ENCODE measurements around the gene HS2ST1. TPM values are rescaled to one million over a fixed set of nuclear protein-coding genes. Genes with fewer than 3 reads are reported as not detected.
"Not testable (repeated sequence)": the region's sequence is repeated elsewhere in the genome, so short reads cannot be mapped to it uniquely, and the experiment has no call there.

Gene HS2ST1
- total and polyA plus RNA-seq, 4 donors: 4.1 to 20.3 (median 8.8) TPM

GRCh38 chr1:86888327-86888726 lies 26.1 kb upstream of the HS2ST1 start:
- intact Hi-C loops (cut with DNase I): no loop called here
- H3K27me3 ChIP-seq (ENCODE audit: control insufficient read depth in 1 of 2, insufficient read depth in 2 of 2, low read length in 1 of 2): no peaks in the 10 kb centered on the region
- no peak overlapping the region for H3K4me3 ChIP-seq (ENCODE audit: low read length in 2 of 2)
- no peaks in the 10 kb centered on the region for H3K4me1 ChIP-seq (ENCODE audit: control insufficient read depth in 1 of 2, insufficient read depth in 2 of 2, low read length in 2 of 2)
- H3K27ac ChIP-seq (ENCODE audit: low read depth in 1 of 2, low read length in 2 of 2): no peak overlapping the region
- 98 to 99% methylated on average over 5 of the region's 5 CpGs for WGBS, 2 donors
- DNase-seq (no peak), ATAC-seq (ENCODE audit: low FRiP score) (no peak)
- H3K36me3 ChIP-seq (ENCODE audit: control insufficient read depth in 1 of 2, insufficient read depth in 2 of 2, low read length in 1 of 2): no peaks in the 10 kb centered on the region
- no peaks in the 10 kb centered on the region for H3K9me3 ChIP-seq (ENCODE audit: control insufficient read depth, low read length)

DNA sequence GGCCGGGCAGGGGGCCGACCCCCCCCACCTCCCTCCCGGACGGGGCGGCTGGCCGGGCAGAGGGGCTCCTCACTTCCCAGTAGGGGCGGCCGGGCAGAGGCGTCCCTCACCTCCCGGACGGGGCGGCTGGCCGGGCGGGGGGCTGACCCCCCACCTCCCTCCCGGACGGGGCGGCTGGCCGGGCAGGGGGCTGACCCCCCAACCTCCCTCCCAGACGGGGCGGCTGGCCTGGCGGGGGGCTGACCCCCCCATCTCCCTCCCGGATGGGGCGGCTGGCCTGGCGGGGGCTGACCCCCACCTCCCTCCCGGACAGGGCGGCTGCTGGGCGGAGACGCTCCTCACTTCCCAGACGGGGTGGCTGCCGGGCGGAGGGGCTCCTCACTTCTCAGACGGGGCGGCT lies 15.0 kb upstream of the HS2ST1 start:
- H3K9me3 ChIP-seq (ENCODE audit: control insufficient read depth, low read length); H3K36me3 ChIP-seq (ENCODE audit: control insufficient read depth in 1 of 2, insufficient read depth in 2 of 2, low read length in 1 of 2); DNase-seq; H3K27me3 ChIP-seq (ENCODE audit: control insufficient read depth in 1 of 2, insufficient read depth in 2 of 2, low read length in 1 of 2); ATAC-seq (ENCODE audit: low FRiP score); H3K27ac ChIP-seq (ENCODE audit: low read depth in 1 of 2, low read length in 2 of 2); H3K4me1 ChIP-seq (ENCODE audit: control insufficient read depth in 1 of 2, insufficient read depth in 2 of 2, low read length in 2 of 2); H3K4me3 ChIP-seq (ENCODE audit: low read length in 2 of 2); intact Hi-C loops (cut with DNase I): not testable (repeated sequence)
- WGBS, 2 donors: 98% methylated on average over 31 of the region's 33 CpGs; no CpG with 5 or more reads in 1 of the 2 donors

DNA sequence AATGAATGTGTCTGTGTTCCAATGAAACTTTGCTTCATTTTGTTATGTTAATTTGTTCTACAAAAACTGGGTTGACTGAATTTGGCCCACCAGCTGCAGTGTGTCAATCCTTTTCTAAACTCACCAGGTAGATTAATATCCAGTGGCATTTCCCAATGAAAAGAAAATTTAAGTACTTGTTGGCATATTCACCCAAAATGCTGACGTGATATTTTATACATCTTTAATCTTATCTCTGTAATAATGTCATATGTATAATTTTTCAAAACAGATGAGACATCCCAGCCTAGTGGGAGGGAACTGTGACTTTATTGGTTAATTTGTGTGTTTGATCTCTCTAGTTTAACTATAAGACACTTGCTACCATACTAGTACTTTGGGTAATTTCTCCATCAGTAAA lies 8.6 kb upstream of the HS2ST1 start:
- H3K4me1 ChIP-seq (ENCODE audit: control insufficient read depth in 1 of 2, insufficient read depth in 2 of 2, low read length in 2 of 2): no peaks in the 10 kb centered on the region
- ATAC-seq (ENCODE audit: low FRiP score): no peak
- no peak overlapping the region for H3K4me3 ChIP-seq (ENCODE audit: low read length in 2 of 2)
- 37 to 45% methylated on average over 1 of the region's 1 CpG for WGBS, 2 donors
- intact Hi-C loops (cut with DNase I): no loop called here
- no peaks in the 10 kb centered on the region for H3K9me3 ChIP-seq (ENCODE audit: control insufficient read depth, low read length)
- no peak overlapping the region for H3K27ac ChIP-seq (ENCODE audit: low read depth in 1 of 2, low read length in 2 of 2)
- H3K27me3 ChIP-seq (ENCODE audit: control insufficient read depth in 1 of 2, insufficient read depth in 2 of 2, low read length in 1 of 2): no peaks in the 10 kb centered on the region
- no peak for DNase-seq
- no peaks in the 10 kb centered on the region for H3K36me3 ChIP-seq (ENCODE audit: control insufficient read depth in 1 of 2, insufficient read depth in 2 of 2, low read length in 1 of 2)

DNA sequence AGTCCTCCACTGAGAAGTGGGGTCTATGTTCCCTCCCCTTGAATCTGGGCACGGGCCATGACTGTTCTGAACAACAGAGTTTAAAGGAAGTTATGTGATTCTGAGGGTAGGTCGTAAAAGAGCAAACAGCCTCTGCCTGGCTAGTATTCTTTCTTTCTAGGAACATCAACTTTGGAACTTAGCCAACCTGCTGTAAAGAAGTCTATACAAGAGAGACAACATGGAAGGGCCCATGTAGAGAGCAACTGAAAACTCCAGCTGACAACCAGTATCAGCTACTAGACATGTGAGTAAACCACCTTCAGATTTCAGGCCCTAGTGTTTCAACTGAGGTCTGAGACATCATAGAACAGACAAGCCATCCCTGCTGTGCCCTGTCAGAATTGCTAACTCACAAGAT lies 8.0 kb upstream of the HS2ST1 start:
- 45 to 56% methylated on average over 2 of the region's 2 CpGs for WGBS, 2 donors
- H3K4me3 ChIP-seq (ENCODE audit: low read length in 2 of 2): no peak overlapping the region
- H3K27ac ChIP-seq (ENCODE audit: low read depth in 1 of 2, low read length in 2 of 2): no peak overlapping the region
- ATAC-seq (ENCODE audit: low FRiP score) (no peak), DNase-seq (no peak)
- no peaks in the 10 kb centered on the region for H3K4me1 ChIP-seq (ENCODE audit: control insufficient read depth in 1 of 2, insufficient read depth in 2 of 2, low read length in 2 of 2)
- no peaks in the 10 kb centered on the region for H3K9me3 ChIP-seq (ENCODE audit: control insufficient read depth, low read length)
- H3K27me3 ChIP-seq (ENCODE audit: control insufficient read depth in 1 of 2, insufficient read depth in 2 of 2, low read length in 1 of 2): no peaks in the 10 kb centered on the region
- intact Hi-C loops (cut with DNase I): no loop called here
- no peaks in the 10 kb centered on the region for H3K36me3 ChIP-seq (ENCODE audit: control insufficient read depth in 1 of 2, insufficient read depth in 2 of 2, low read length in 1 of 2)

- ATAC-seq (ENCODE audit: low FRiP score) (no peak), DNase-seq (no peak)
- intact Hi-C loops (cut with DNase I): loop anchor here (5.0 to 10.0 kb wide), 2 partner anchors 125 to 208 kb away; partner anchors contain the start of gene SH3GLB1 (in 1 of the 2)
- Histone ChIP-seq H3K27ac (ENCODE audit: low read depth in 1 of 2, low read length in 2 of 2) (no peak overlapping the region), H3K4me1 (ENCODE audit: control insufficient read depth in 1 of 2, insufficient read depth in 2 of 2, low read length in 2 of 2) (peaks cover 1 to 5% of the 10 kb centered on the region in 2 donors), H3K36me3 (ENCODE audit: control insufficient read depth in 1 of 2, insufficient read depth in 2 of 2, low read length in 1 of 2) (no peaks in the 10 kb centered on the region), H3K4me3 (ENCODE audit: low read length in 2 of 2) (peak overlapping the region; percentile 96 to 100), H3K27me3 (ENCODE audit: control insufficient read depth in 1 of 2, insufficient read depth in 2 of 2, low read length in 1 of 2) (no peaks in the 10 kb centered on the region), H3K9me3 (ENCODE audit: control insufficient read depth, low read length) (no peaks in the 10 kb centered on the region)
- 39% methylated on average over 6 of the region's 6 CpGs for WGBS, 2 donors
These were observed 2.0 kb upstream of the HS2ST1 start for GRCh38 chr1:86912281-86912900.

DNA sequence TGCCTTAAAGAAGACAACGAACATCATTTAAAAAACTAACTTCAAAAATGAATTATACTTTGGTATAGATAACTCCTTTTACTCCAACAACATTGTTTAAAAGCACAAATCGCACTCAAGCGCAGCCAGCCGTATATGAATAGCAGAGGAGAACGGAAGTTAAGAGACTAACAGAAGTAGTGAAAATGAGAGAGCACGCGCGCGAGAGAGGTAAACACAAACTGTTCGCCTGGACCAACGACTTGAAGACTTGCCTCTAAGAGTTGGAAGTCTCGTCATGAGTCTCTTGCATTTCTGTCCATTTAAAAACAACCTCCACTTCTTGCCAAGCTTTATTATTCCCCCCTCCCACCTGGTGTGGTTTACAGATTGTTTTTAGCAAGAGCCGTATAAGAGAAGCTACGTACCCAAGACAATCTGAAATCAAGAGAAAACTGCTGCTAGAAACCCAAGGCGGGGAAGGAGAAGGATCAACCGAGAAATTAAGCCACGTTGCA lies 988 bp upstream of the HS2ST1 start:
- Histone ChIP-seq H3K9me3 (ENCODE audit: control insufficient read depth, low read length) (no peaks in the 10 kb centered on the region), H3K4me1 (ENCODE audit: control insufficient read depth in 1 of 2, insufficient read depth in 2 of 2, low read length in 2 of 2) (peaks cover 1 to 5% of the 10 kb centered on the region in 2 donors), H3K36me3 (ENCODE audit: control insufficient read depth in 1 of 2, insufficient read depth in 2 of 2, low read length in 1 of 2) (no peaks in the 10 kb centered on the region), H3K4me3 (ENCODE audit: low read length in 2 of 2) (peak overlapping the region; percentile 96 to 100), H3K27me3 (ENCODE audit: control insufficient read depth in 1 of 2, insufficient read depth in 2 of 2, low read length in 1 of 2) (no peaks in the 10 kb centered on the region), H3K27ac (ENCODE audit: low read depth in 1 of 2, low read length in 2 of 2) (peak overlapping the region; percentile 41 to 61)
- ATAC-seq (ENCODE audit: low FRiP score): no peak
- no peak for DNase-seq
- intact Hi-C loops (cut with DNase I): loop anchor here (5.0 to 10.0 kb wide), 2 partner anchors 126 to 209 kb away; partner anchors contain the start of gene SH3GLB1 (in 1 of the 2)
- WGBS, 2 donors: 0% methylated on average over 17 of the region's 17 CpGs

DNA sequence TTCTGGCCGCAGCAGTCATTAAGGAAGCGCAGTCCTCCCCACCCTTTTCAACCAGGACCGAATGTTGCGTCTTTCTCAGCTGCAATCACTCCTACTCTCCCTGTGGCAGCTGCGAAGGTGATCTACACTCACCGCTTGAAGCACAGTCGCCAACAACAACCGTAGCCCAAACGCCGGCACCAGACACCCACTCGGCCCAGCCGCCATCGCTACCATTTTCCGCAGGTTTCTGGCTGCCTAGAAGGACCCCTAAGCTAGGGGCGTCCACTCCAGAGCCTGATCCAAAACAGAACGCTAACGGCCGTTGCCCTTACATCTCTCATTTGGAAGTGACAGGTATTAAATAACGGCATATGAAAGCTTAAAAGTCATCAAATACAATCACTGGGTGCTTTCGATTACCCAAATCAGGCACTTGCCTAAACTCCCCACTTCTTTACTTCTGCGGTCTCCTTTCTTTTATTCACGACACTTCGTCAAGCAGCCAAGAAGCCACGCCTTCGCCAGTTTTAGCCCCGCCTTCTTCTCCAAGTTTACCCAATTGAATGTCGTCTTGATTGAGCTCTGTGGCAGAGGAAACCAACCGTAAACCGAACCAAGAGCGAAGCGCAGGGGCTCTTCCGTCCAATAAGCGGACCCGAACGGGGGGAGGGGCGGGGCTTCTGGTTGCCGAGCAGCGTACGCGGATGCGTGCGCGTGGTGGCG lies 387 bp upstream of the HS2ST1 start, which contains the start of gene SELENOF:
Gene SELENOF, minus strand, starts transcription at position 231 of the 705 bp plus-strand sequence. Its CDS starts 15 bp downstream, at position 216.
- intact Hi-C loops (cut with DNase I): loop anchor here (1.0 to 10.0 kb wide), 3 partner anchors 127 to 210 kb away; partner anchors contain the start of gene SH3GLB1 (in 2 of the 2)
- Histone ChIP-seq H3K27ac (ENCODE audit: low read depth in 1 of 2, low read length in 2 of 2) (peak within 1 kb of the TSS; percentile 41 to 61), H3K36me3 (ENCODE audit: control insufficient read depth in 1 of 2, insufficient read depth in 2 of 2, low read length in 1 of 2) (no peaks in the 10 kb centered on the region), H3K4me3 (ENCODE audit: low read length in 2 of 2) (peak within 1 kb of the TSS; percentile 96 to 100), H3K9me3 (ENCODE audit: control insufficient read depth, low read length) (no peaks in the 10 kb centered on the region), H3K27me3 (ENCODE audit: control insufficient read depth in 1 of 2, insufficient read depth in 2 of 2, low read length in 1 of 2) (no peaks in the 10 kb centered on the region), H3K4me1 (ENCODE audit: control insufficient read depth in 1 of 2, insufficient read depth in 2 of 2, low read length in 2 of 2) (peaks cover 1 to 5% of the 10 kb centered on the region in 2 donors)
- ATAC-seq (ENCODE audit: low FRiP score) (peak; percentile 99), DNase-seq (peak; percentile 99 to 100)
- WGBS, 2 donors: 0% methylated on average over 43 to 44 of the region's 44 CpGs

GRCh38 chr1:86914998-86915736 lies 732 bp downstream of the HS2ST1 start:
- 0% methylated on average over 43 of the region's 43 CpGs for WGBS, 2 donors
- DNase-seq (peak; percentile 65 to 80), ATAC-seq (ENCODE audit: low FRiP score) (peak; percentile 70)
- Histone ChIP-seq H3K9me3 (ENCODE audit: control insufficient read depth, low read length) (no peaks in the 10 kb centered on the region), H3K4me3 (ENCODE audit: low read length in 2 of 2) (peak overlapping the region; percentile 62 to 73), H3K27me3 (ENCODE audit: control insufficient read depth in 1 of 2, insufficient read depth in 2 of 2, low read length in 1 of 2) (no peaks in the 10 kb centered on the region), H3K27ac (ENCODE audit: low read depth in 1 of 2, low read length in 2 of 2) (peak overlapping the region in 1 of 2 donors; percentile 53), H3K4me1 (ENCODE audit: control insufficient read depth in 1 of 2, insufficient read depth in 2 of 2, low read length in 2 of 2) (peaks cover 1 to 5% of the 10 kb centered on the region in 2 donors), H3K36me3 (ENCODE audit: control insufficient read depth in 1 of 2, insufficient read depth in 2 of 2, low read length in 1 of 2) (no peaks in the 10 kb centered on the region)
- intact Hi-C loops (cut with DNase I): loop anchor here (1.0 to 10.0 kb wide), 3 partner anchors 128 to 211 kb away; partner anchors contain the start of gene SH3GLB1 (in 2 of the 2)

Measured in aorta (tissue), 5 donors.